ENCODE measurements around the gene WIPF3. TPM values are rescaled to one million over a fixed set of nuclear protein-coding genes. Genes with fewer than 3 reads are reported as not detected.

Gene WIPF3
- total and polyA plus RNA-seq, 2 of the 4 experiments (the other 2 are of a cell fraction), result not detected

DNA sequence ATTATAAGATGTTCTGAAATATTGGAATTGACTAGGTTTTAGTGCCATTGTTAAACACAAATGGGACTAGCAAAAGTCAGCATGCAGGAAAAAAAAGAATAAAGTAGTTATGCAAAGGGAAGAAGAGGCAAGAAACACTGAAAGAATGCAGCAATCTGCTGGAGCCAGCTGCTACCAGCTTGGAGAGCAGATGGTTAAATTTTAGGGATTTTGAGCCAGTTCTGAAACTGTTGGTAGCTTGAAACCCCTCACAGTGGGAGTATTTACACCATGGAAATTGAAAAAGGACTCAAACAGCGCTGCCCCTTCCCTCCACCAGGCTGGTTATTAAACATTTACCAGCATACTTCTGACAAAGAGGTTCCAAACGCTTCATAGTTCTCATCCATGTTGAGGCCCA lies 142.3 kb downstream of the WIPF3 start:
- no peak overlapping the region for H2AFZ ChIP-seq (replicated peaks; ENCODE audit: low read length, poor library complexity)
- H3K4me2 ChIP-seq (ENCODE audit: low read depth, low read length), result no peak overlapping the region
- H2BK20ac ChIP-seq (ENCODE audit: low read depth, low read length), result no peak overlapping the region
- H3K79me1 ChIP-seq (ENCODE audit: low read depth in 1 of 2, low read length in 2 of 2), result peaks cover 14 to 60% of the 10 kb centered on the region in 2 experiments; a peak in 3 of 4 replicates
- no peak for ATAC-seq (ENCODE audit: low read depth)
- no peak overlapping the region for H2AK5ac ChIP-seq (ENCODE audit: low read depth, low read length)
- no peak overlapping the region for H3K14ac ChIP-seq (replicated peaks; ENCODE audit: low read depth, low read length)
- H2BK15ac ChIP-seq (ENCODE audit: low read depth, low read length), result no peak overlapping the region
- no peak overlapping the region for H4K91ac ChIP-seq (ENCODE audit: insufficient read depth, low read depth, low read length)
- H2AK9ac ChIP-seq (replicated peaks; ENCODE audit: low read depth, low read length, poor library complexity), result no peak overlapping the region
- peaks cover 6% of the 10 kb centered on the region for H3K9me1 ChIP-seq (ENCODE audit: insufficient read depth, low read length)
- H3K4me1 ChIP-seq (ENCODE audit: control insufficient read depth, insufficient read depth, low read length), result peaks cover 4% of the 10 kb centered on the region; the same call in 1 of the 2 replicates
- no peak overlapping the region for H3K4me3 ChIP-seq (ENCODE audit: insufficient read depth, low read depth, low read length)
- no peak for TF ChIP-seq POLR2A (IDR thresholded peaks at IDR 0.05; ENCODE audit: low read depth, low read length)
- TF ChIP-seq MAFK (IDR thresholded peaks at IDR 0.05; ENCODE audit: low read depth, low read length), result no peak
- TF ChIP-seq FOS (IDR thresholded peaks at IDR 0.05; ENCODE audit: low read depth, low read length), result no peak
- TF ChIP-seq, protein P1, sequence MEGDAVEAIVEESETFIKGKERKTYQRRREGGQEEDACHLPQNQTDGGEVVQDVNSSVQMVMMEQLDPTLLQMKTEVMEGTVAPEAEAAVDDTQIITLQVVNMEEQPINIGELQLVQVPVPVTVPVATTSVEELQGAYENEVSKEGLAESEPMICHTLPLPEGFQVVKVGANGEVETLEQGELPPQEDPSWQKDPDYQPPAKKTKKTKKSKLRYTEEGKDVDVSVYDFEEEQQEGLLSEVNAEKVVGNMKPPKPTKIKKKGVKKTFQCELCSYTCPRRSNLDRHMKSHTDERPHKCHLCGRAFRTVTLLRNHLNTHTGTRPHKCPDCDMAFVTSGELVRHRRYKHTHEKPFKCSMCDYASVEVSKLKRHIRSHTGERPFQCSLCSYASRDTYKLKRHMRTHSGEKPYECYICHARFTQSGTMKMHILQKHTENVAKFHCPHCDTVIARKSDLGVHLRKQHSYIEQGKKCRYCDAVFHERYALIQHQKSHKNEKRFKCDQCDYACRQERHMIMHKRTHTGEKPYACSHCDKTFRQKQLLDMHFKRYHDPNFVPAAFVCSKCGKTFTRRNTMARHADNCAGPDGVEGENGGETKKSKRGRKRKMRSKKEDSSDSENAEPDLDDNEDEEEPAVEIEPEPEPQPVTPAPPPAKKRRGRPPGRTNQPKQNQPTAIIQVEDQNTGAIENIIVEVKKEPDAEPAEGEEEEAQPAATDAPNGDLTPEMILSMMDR (conservative IDR thresholded peaks at IDR 0.05; ENCODE audit: low read depth, low read length), result no peak
- TF ChIP-seq BHLHE40 (IDR thresholded peaks at IDR 0.05; ENCODE audit: low read depth, low read length), result no peak
- no peak for TF ChIP-seq CEBPB (IDR thresholded peaks at IDR 0.05; ENCODE audit: low read depth, low read length)
- no peak for TF ChIP-seq MAZ (IDR thresholded peaks at IDR 0.05; ENCODE audit: borderline replicate concordance, low read depth, low read length)
- TF ChIP-seq CHD1 (IDR thresholded peaks at IDR 0.05; ENCODE audit: low read depth, low read length), result no peak
- TF ChIP-seq NFE2L2 (IDR thresholded peaks at IDR 0.05; ENCODE audit: low read depth, low read length), result no peak
- TF ChIP-seq RAD21 (IDR thresholded peaks at IDR 0.05; ENCODE audit: low read length), result no peak
- TF ChIP-seq, protein P2, sequence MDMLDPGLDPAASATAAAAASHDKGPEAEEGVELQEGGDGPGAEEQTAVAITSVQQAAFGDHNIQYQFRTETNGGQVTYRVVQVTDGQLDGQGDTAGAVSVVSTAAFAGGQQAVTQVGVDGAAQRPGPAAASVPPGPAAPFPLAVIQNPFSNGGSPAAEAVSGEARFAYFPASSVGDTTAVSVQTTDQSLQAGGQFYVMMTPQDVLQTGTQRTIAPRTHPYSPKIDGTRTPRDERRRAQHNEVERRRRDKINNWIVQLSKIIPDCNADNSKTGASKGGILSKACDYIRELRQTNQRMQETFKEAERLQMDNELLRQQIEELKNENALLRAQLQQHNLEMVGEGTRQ (IDR thresholded peaks at IDR 0.05; ENCODE audit: low read depth, low read length), result no peak
- TF ChIP-seq RFX5 (IDR thresholded peaks at IDR 0.05; ENCODE audit: low read depth, low read length), result no peak
- no peak for TF ChIP-seq RCOR1 (IDR thresholded peaks at IDR 0.05; ENCODE audit: insufficient replicate concordance, low read length)
- no peak for TF ChIP-seq SMC3 (IDR thresholded peaks at IDR 0.05; ENCODE audit: low read depth, low read length)
- TF ChIP-seq, protein P3, sequence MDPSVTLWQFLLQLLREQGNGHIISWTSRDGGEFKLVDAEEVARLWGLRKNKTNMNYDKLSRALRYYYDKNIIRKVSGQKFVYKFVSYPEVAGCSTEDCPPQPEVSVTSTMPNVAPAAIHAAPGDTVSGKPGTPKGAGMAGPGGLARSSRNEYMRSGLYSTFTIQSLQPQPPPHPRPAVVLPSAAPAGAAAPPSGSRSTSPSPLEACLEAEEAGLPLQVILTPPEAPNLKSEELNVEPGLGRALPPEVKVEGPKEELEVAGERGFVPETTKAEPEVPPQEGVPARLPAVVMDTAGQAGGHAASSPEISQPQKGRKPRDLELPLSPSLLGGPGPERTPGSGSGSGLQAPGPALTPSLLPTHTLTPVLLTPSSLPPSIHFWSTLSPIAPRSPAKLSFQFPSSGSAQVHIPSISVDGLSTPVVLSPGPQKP (IDR thresholded peaks at IDR 0.05; ENCODE audit: borderline replicate concordance, low read depth, low read length), result no peak
- TF ChIP-seq MXI1 (IDR thresholded peaks at IDR 0.05; ENCODE audit: borderline replicate concordance, low read depth, low read length), result no peak
- no peaks in the 10 kb centered on the region for H3K9me3 ChIP-seq (ENCODE audit: control insufficient read depth, insufficient read depth, low read length)
- peaks cover 14% of the 10 kb centered on the region; the same call in 1 of the 2 replicates for H4K20me1 ChIP-seq (ENCODE audit: insufficient read depth, low read length)
- H3K27ac ChIP-seq (ENCODE audit: insufficient read depth, low read length), result no peak overlapping the region
- BruUV-seq (replicated peaks), result no TSS peak
- H3K9ac ChIP-seq (ENCODE audit: low read depth, low read length), result no peak overlapping the region
- no peak overlapping the region for H4K5ac ChIP-seq (ENCODE audit: low read depth, low read length)
- in situ Hi-C loops (cut with MboI; ENCODE audit: low sequenced_read_pairs), result no loop called here
- no peaks in the 10 kb centered on the region for H3K27me3 ChIP-seq (ENCODE audit: control insufficient read depth, insufficient read depth, low read length)
- no peak overlapping the region for H3K4ac ChIP-seq (ENCODE audit: low read depth, low read length)
- no peak for DNase-seq
- H3K36me3 ChIP-seq (ENCODE audit: control insufficient read depth, insufficient read depth, low read length), result peaks cover 67% of the 10 kb centered on the region
- no peak overlapping the region for H4K8ac ChIP-seq (ENCODE audit: low read depth in 2 of 2, low read length in 2 of 2)
- H2BK5ac ChIP-seq (ENCODE audit: low read depth, low read length, poor library complexity, severe bottlenecking), result no peak overlapping the region
- intact Hi-C loops (cut with micrococcal nuclease), result loop anchor here (5.0 kb wide), 1 partner anchor 79 kb away; the partner anchor contains the start of genes FKBP14 and PLEKHA8
- dilution Hi-C loops (cut with HindIII; ENCODE audit: low sequenced_read_pairs, unreplicated experiment), result no loop called here
- no peak overlapping the region for H3K56ac ChIP-seq (ENCODE audit: extremely low read depth, insufficient read depth, low read length)
- H3K23ac ChIP-seq (ENCODE audit: low read depth, low read length), result no peak overlapping the region
- ChIA-PET POLR2A (ENCODE audit: unreplicated experiment) (no interaction called here), CTCF (no interaction called here)
- WGBS, 2 experiments (ENCODE audit: extremely low coverage in 2 of 2, insufficient read length in 1 of 2), result 100% methylated on average over 2 of the region's 2 CpGs; no CpG with 5 or more reads in 1 of the 2 experiments
- no peak overlapping the region for H3K18ac ChIP-seq (ENCODE audit: low read depth, low read length)
- no peak overlapping the region for H2BK120ac ChIP-seq (ENCODE audit: low read depth, low read length)

Measured in IMR-90 (cell line).